Keratinocyte (primary cell): Measurements from ENCODE around the gene CCT8.

ENCODE experiments used
- EZH2 ChIP-seq: IDR thresholded peaks from one replicate; pipeline ENCODE4 v1.6.1; 2012; ENCODE audit warnings: inconsistent platforms, mild to moderate bottlenecking, low read length, moderate library complexity
- TF ChIP-seq, protein P1 (sequence below), 3 experiments: IDR thresholded peaks in 1 of 3; conservative IDR thresholded peaks in 1 of 3; optimal IDR thresholded peaks in 1 of 3; 2 replicates in 2 of 3; 3 replicates in 1 of 3; pipeline versions ENCODE3 to v1.5.1; 2011; ENCODE audit warnings: low read length in 3 of 3, mild to moderate bottlenecking in 3 of 3, moderate library complexity in 2 of 3, control low read depth in 1 of 3, inconsistent platforms in 1 of 3; ENCODE audit not compliant: insufficient read depth in 2 of 3; ENCODE audit errors: extremely low read depth in 1 of 3

DNA sequence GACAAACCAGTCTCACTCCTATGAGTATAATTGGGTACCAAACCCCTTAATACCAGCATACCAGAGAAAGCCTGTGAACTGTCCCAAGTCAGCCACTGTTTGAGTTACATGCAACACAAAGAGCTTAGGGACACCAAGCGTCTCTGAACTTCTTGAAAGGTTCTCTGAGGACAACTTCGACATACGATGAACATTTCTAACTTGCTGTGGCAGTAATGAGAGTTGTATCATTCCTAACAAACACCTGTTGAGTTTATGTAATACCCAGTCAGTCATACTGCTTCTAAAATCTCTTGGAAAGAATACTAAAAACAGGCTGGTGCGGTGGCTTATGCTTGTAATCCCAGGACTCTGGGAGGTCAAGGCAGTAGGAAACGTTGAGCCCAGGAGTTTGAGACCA lies 18.4 kb downstream of the CCT8 start:
- TF ChIP-seq, protein P1, sequence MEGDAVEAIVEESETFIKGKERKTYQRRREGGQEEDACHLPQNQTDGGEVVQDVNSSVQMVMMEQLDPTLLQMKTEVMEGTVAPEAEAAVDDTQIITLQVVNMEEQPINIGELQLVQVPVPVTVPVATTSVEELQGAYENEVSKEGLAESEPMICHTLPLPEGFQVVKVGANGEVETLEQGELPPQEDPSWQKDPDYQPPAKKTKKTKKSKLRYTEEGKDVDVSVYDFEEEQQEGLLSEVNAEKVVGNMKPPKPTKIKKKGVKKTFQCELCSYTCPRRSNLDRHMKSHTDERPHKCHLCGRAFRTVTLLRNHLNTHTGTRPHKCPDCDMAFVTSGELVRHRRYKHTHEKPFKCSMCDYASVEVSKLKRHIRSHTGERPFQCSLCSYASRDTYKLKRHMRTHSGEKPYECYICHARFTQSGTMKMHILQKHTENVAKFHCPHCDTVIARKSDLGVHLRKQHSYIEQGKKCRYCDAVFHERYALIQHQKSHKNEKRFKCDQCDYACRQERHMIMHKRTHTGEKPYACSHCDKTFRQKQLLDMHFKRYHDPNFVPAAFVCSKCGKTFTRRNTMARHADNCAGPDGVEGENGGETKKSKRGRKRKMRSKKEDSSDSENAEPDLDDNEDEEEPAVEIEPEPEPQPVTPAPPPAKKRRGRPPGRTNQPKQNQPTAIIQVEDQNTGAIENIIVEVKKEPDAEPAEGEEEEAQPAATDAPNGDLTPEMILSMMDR (optimal IDR thresholded peaks at IDR 0.05 in 1 of 3, IDR thresholded peaks at IDR 0.05 in 1 of 3, conservative IDR thresholded peaks at IDR 0.05 in 1 of 3; ENCODE audit: extremely low read depth in 1 of 3, insufficient read depth in 2 of 3, low read length in 3 of 3), result no peak
- no peak for TF ChIP-seq EZH2
